Loucy (cell line): ENCODE data around the gene CDT1.

Source experiments
- EZH2phosphoT487 ChIP-seq: fragments of 200-600 bp; IDR thresholded peaks from 2 replicates; pipeline ENCODE4 v1.6.1; 2018; ENCODE audit warnings: antibody characterized with exemption, mild to moderate bottlenecking, moderate library complexity, borderline replicate concordance
- TF ChIP-seq, protein P1 (sequence below): fragments of 200-600 bp; sonication (generic); conservative IDR thresholded peaks from 2 replicates; pipeline ENCODE4 v1.5.1; 2014; ENCODE audit warnings: mild to moderate bottlenecking, antibody characterized with exemption, low read length

- TF ChIP-seq, protein P1, sequence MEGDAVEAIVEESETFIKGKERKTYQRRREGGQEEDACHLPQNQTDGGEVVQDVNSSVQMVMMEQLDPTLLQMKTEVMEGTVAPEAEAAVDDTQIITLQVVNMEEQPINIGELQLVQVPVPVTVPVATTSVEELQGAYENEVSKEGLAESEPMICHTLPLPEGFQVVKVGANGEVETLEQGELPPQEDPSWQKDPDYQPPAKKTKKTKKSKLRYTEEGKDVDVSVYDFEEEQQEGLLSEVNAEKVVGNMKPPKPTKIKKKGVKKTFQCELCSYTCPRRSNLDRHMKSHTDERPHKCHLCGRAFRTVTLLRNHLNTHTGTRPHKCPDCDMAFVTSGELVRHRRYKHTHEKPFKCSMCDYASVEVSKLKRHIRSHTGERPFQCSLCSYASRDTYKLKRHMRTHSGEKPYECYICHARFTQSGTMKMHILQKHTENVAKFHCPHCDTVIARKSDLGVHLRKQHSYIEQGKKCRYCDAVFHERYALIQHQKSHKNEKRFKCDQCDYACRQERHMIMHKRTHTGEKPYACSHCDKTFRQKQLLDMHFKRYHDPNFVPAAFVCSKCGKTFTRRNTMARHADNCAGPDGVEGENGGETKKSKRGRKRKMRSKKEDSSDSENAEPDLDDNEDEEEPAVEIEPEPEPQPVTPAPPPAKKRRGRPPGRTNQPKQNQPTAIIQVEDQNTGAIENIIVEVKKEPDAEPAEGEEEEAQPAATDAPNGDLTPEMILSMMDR, result no peak
- TF ChIP-seq EZH2phosphoT487, result no peak
These were observed 25.4 kb upstream of the CDT1 start for GRCh38 chr16:88778271-88778525.
